H1 (cell line): ENCODE measurements around the gene SAMD9L. TPM values are rescaled to one million over a fixed set of nuclear protein-coding genes. Genes with fewer than 3 reads are reported as not detected.

ENCODE experiments used
- CTCF ChIA-PET: fragments of 300-600 bp; sonication (Branson Sonifier 250); formaldehyde crosslinking; loops from one replicate; lab custom pipeline; 2021; ENCODE audit not compliant: partially characterized antibody; lab: Charles Lee
- POLR2A ChIA-PET: fragments of 300-600 bp; sonication (Branson Sonifier 250); formaldehyde crosslinking; loops from one replicate; lab custom pipeline; 2021; ENCODE audit warnings: inconsistent platforms; ENCODE audit not compliant: partially characterized antibody; lab: Charles Lee
- DNase-seq, 2 experiments: peaks; one replicate each; pipeline versions ENCODE4 v3.0.0 to v3.0.0-alpha.2; 2010 to 2022; ENCODE audit warnings: low spot score in 2 of 2, low read depth in 1 of 2, mixed read lengths in 1 of 2
- FAIRE-seq: peaks from 2 replicates; lab custom pipeline; 2011; peaks lifted over from hg19 to GRCh38; lab: Jason Lieb, UNC
- H2AFZ ChIP-seq: 2 replicates; pipeline ENCODE4 v1.8.1; 2012; ENCODE audit warnings: low read length, inconsistent platforms
- H2AK5ac ChIP-seq: 2 replicates; pipeline ENCODE4 v1.6.1; 2013; ENCODE audit warnings: low read depth, low read length
- H2BK120ac ChIP-seq: replicated peaks from 2 replicates; pipeline ENCODE3; 2013; ENCODE audit warnings: low read depth, low read length, inconsistent platforms
- H2BK12ac ChIP-seq: 2 replicates; pipeline ENCODE4 v1.6.1; 2013; ENCODE audit warnings: low read depth, low read length
- H2BK15ac ChIP-seq: 2 replicates; pipeline ENCODE4 v1.6.1; 2013; ENCODE audit warnings: low read length
- H2BK20ac ChIP-seq: 2 replicates; pipeline ENCODE4 v1.6.1; 2013; ENCODE audit warnings: low read length
- H2BK5ac ChIP-seq: 2 replicates; pipeline ENCODE4 v1.6.1; 2013; ENCODE audit warnings: low read depth, low read length
- H3K14ac ChIP-seq: 2 replicates; pipeline ENCODE4 v1.6.1; 2013; ENCODE audit warnings: inconsistent platforms; ENCODE audit not compliant: insufficient read length
- H3K18ac ChIP-seq: 2 replicates; pipeline ENCODE4 v1.6.1; 2013; ENCODE audit warnings: low read length; ENCODE audit errors: extremely low read depth
- H3K23ac ChIP-seq: 2 replicates; pipeline ENCODE4 v1.6.1; 2013; ENCODE audit warnings: inconsistent platforms; ENCODE audit not compliant: insufficient read length
- H3K23me2 ChIP-seq: 2 replicates; pipeline ENCODE4 v1.6.1; 2013; ENCODE audit warnings: low read depth, low read length
- H3K27ac ChIP-seq: 2 replicates; pipeline ENCODE4 v1.6.1; 2011; ENCODE audit warnings: low read depth, low read length, inconsistent platforms
- H3K27me3 ChIP-seq, 4 experiments: replicated peaks in 1 of 4; 1 replicate in 1 of 4; 2 replicates in 3 of 4; pipeline versions ENCODE4 v1.6.1 to v1.8.1; 2011 to 2013; ENCODE audit warnings: low read length in 3 of 4, mild to moderate bottlenecking in 3 of 4, inconsistent platforms in 2 of 4, mixed read lengths in 2 of 4, moderate library complexity in 1 of 4; ENCODE audit not compliant: control insufficient read depth in 3 of 4, insufficient read depth in 3 of 4; ENCODE audit errors: extremely low read depth in 1 of 4
- H3K36me3 ChIP-seq, 4 experiments: 2 replicates each; pipeline versions ENCODE4 v1.6.1 to v1.8.1; 2011 to 2013; ENCODE audit warnings: mild to moderate bottlenecking in 4 of 4, low read length in 3 of 4, moderate library complexity in 2 of 4, control low read depth in 1 of 4, inconsistent platforms in 1 of 4; ENCODE audit not compliant: insufficient read depth in 4 of 4, control insufficient read depth in 2 of 4
- H3K4ac ChIP-seq: replicated peaks from 2 replicates; pipeline ENCODE3; 2013; ENCODE audit warnings: low read length, low read depth, mixed read lengths, inconsistent platforms; ENCODE audit not compliant: insufficient read length
- H3K4me1 ChIP-seq, 4 experiments: replicated peaks in 1 of 4; 1 replicate in 1 of 4; 2 replicates in 3 of 4; pipeline versions ENCODE4 v1.6.1 to v1.8.1; 2011 to 2013; ENCODE audit warnings: low read length in 3 of 4, inconsistent platforms in 2 of 4, mixed read lengths in 1 of 4; ENCODE audit not compliant: insufficient read depth in 4 of 4, control insufficient read depth in 3 of 4
- H3K4me2 ChIP-seq, 2 experiments: 2 replicates each; pipeline versions ENCODE4 v1.6.1 to v1.8.1; 2011 to 2013; ENCODE audit warnings: low read depth in 2 of 2, low read length in 2 of 2, control low read depth in 1 of 2, inconsistent platforms in 1 of 2, mild to moderate bottlenecking in 1 of 2; ENCODE audit not compliant: insufficient read depth in 1 of 2
- H3K4me3 ChIP-seq, 4 experiments: fragments of 200-600, 300-600 bp in 1 of 4; sonication (generic), shearing (Covaris generic), sonication (Bioruptor Twin) in 1 of 4; 2 replicates each; pipeline versions ENCODE4 v1.5.1 to v1.8.1; 2011 to 2016; ENCODE audit warnings: low read length in 4 of 4, low read depth in 3 of 4, control low read depth in 2 of 4, inconsistent platforms in 2 of 4, mild to moderate bottlenecking in 2 of 4, mixed read lengths in 1 of 4, moderate library complexity in 1 of 4; ENCODE audit not compliant: insufficient read depth in 2 of 4; ENCODE audit errors: extremely low read depth in 1 of 4
- H3K56ac ChIP-seq: replicated peaks from 2 replicates; pipeline ENCODE3; 2013; ENCODE audit warnings: low read depth, mild to moderate bottlenecking, mixed read lengths, low read length, inconsistent platforms; ENCODE audit not compliant: insufficient read length
- H3K79me1 ChIP-seq: 2 replicates; pipeline ENCODE4 v1.6.1; 2013; ENCODE audit warnings: low read depth, low read length, control low read depth
- H3K79me2 ChIP-seq, 2 experiments: 2 replicates each; pipeline versions ENCODE4 v1.6.1 to v1.8.1; 2012 to 2013; ENCODE audit warnings: low read length in 2 of 2, mild to moderate bottlenecking in 2 of 2, inconsistent platforms in 1 of 2; ENCODE audit not compliant: insufficient read depth in 2 of 2, control insufficient read depth in 1 of 2
- H3K9ac ChIP-seq, 4 experiments: replicated peaks in 1 of 4; 1 replicate in 1 of 4; 2 replicates in 3 of 4; pipeline versions ENCODE4 v1.6.1 to v1.8.1; 2011 to 2013; ENCODE audit warnings: low read depth in 3 of 4, low read length in 3 of 4, control low read depth in 2 of 4, mild to moderate bottlenecking in 2 of 4, moderate library complexity in 2 of 4, inconsistent platforms in 1 of 4; ENCODE audit errors: extremely low read depth in 1 of 4
- H3K9me3 ChIP-seq, 2 experiments: 2 replicates each; pipeline versions ENCODE4 v1.6.1 to v1.8.1; 2012 to 2013; ENCODE audit warnings: mild to moderate bottlenecking in 2 of 2, moderate library complexity in 2 of 2, control low read depth in 1 of 2, inconsistent platforms in 1 of 2, low read depth in 1 of 2, low read length in 1 of 2, mixed read lengths in 1 of 2; ENCODE audit not compliant: insufficient read depth in 2 of 2
- H4K20me1 ChIP-seq, 2 experiments: replicated peaks in 1 of 2; 2 replicates each; pipeline versions ENCODE3 to v1.8.1; 2011 to 2013; ENCODE audit warnings: inconsistent platforms in 2 of 2, low read length in 2 of 2, mild to moderate bottlenecking in 1 of 2; ENCODE audit not compliant: insufficient read depth in 2 of 2, control insufficient read depth in 1 of 2
- H4K5ac ChIP-seq: 2 replicates; pipeline ENCODE4 v1.6.1; 2013; ENCODE audit warnings: low read length, low read depth, mixed read lengths, inconsistent platforms; ENCODE audit not compliant: insufficient read length
- H4K8ac ChIP-seq: 2 replicates; pipeline ENCODE4 v1.8.0; 2013; ENCODE audit warnings: mild to moderate bottlenecking, moderate library complexity, low read length, inconsistent platforms; ENCODE audit not compliant: insufficient read depth; ENCODE audit errors: extremely low read depth
- H4K91ac ChIP-seq: replicated peaks from 2 replicates; pipeline ENCODE3; 2013; ENCODE audit warnings: low read length, mixed read lengths, inconsistent platforms; ENCODE audit not compliant: insufficient read length
- BCL11A ChIP-seq, 2 experiments: IDR thresholded peaks; one replicate each; pipeline ENCODE4 v1.6.1; 2011; ENCODE audit warnings: low read depth in 2 of 2, low read length in 2 of 2, mild to moderate bottlenecking in 2 of 2
- CBX5 ChIP-seq: fragments of 300-800, 300-1000 bp; sonication (generic); IDR thresholded peaks from 2 replicates; pipeline ENCODE4 v1.7.1; 2016; ENCODE audit warnings: antibody characterized with exemption, low read length, low read depth
- HDAC6 ChIP-seq: IDR thresholded peaks from one replicate; pipeline ENCODE4 v1.7.1; 2012; ENCODE audit warnings: low read depth, mild to moderate bottlenecking, inconsistent platforms, low read length, moderate library complexity
- RAD21 ChIP-seq, 2 experiments: IDR thresholded peaks in 1 of 2; conservative IDR thresholded peaks in 1 of 2; 2 replicates each; pipeline ENCODE4 v1.6.1; 2011; ENCODE audit warnings: low read depth in 2 of 2, low read length in 2 of 2, improper control_type of control experiment in 1 of 2, inconsistent platforms in 1 of 2, mild to moderate bottlenecking in 1 of 2, moderate library complexity in 1 of 2
- WGBS, 2 experiments: shearing (Covaris generic) in 1 of 2; methylation state at CpG; one replicate each; pipeline versions ENCODE4 v1.1.6 to v1.1.7; 2013 to 2015; ENCODE audit warnings: low lambda C conversion rate in 2 of 2, mixed read lengths in 2 of 2, inconsistent platforms in 1 of 2, low coverage in 1 of 2, missing lambda C conversion rate in 1 of 2; ENCODE audit not compliant: insufficient replicate concordance in 2 of 2, insufficient coverage in 1 of 2, insufficient read length in 1 of 2; ENCODE audit errors: extremely low coverage in 1 of 2, missing lambda C conversion rate in 1 of 2; 5-methylcytosine and 5-hydroxymethylcytosine counted together
- polyA plus RNA-seq, 7 experiments: library from polyadenylated mRNA; depleted of rRNA in 3 of 7; stranded (reverse) in 5 of 7; unstranded in 2 of 7; fragments of >200 nt in 5 of 7; fragments of 200-250 nt in 2 of 7; gene quantifications; 1 replicate in 5 of 7; 2 replicates in 1 of 7; 4 replicates in 1 of 7; pipeline versions ENCODE4 v1.2.1 to v1.2.3, GENCODE V29; 2011 to 2013; ENCODE audit warnings: missing spikeins in 2 of 7, mixed read lengths in 2 of 7
- total RNA-seq: library from RNA; stranded (reverse); fragmentation: NEBNext Ultra II Directional; extraction: Animal tissue kit (Norgen Biotek cat#: 25700); gene quantifications from 2 replicates; pipeline ENCODE4 v1.2.1, GENCODE V29; 2021
- TF ChIP-seq, protein P1 (sequence below), 3 experiments: IDR thresholded peaks; 1 replicate in 2 of 3; 2 replicates in 1 of 3; pipeline versions ENCODE4 v1.5.1 to v1.6.1; 2011; ENCODE audit warnings: low read length in 3 of 3, mild to moderate bottlenecking in 3 of 3, inconsistent platforms in 2 of 3, low read depth in 1 of 3, moderate library complexity in 1 of 3; ENCODE audit not compliant: insufficient read depth in 1 of 3; ENCODE audit errors: control extremely low read depth in 1 of 3
- TF ChIP-seq, protein P2 (sequence below): IDR thresholded peaks from 2 replicates; pipeline ENCODE4 v1.6.1; 2012; ENCODE audit warnings: low read length, inconsistent platforms

Gene SAMD9L
- total and polyA plus RNA-seq, 2 of the 8 experiments (the other 6 are each of a cell fraction or from before 2014, with no cell fraction given), result not detected

DNA sequence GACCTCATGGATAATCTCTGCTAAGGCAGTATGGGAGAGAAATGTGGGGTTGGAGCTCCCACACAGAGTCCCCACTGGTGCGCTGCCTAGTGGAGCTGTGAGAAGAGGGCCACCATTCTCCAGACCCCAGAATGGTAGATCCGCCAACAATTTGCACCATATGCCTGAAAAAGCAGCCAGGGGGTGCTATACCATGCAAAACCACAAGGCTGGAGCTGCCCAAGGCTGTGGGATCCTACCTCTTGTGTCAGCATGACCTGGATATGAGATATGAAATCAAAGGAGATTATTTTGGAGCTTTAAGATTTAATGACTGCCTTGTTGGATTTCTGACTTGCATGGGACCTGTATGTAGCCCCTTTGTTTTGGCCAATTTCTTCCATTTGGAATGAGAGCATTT, 27.0 kb upstream of the SAMD9L start:
- Histone ChIP-seq H3K4me1 (no peaks in the 10 kb centered on the region; a peak in 1 of 7 replicates), H2BK20ac (no peak overlapping the region), H3K23me2 (no peaks in the 10 kb centered on the region), H2BK15ac (no peak overlapping the region), H3K23ac (no peak overlapping the region), H3K27ac (no peak overlapping the region), H2BK120ac (no peak overlapping the region), H4K5ac (no peak overlapping the region), H3K18ac (no peak overlapping the region), H4K91ac (no peak overlapping the region), H4K20me1 (no peaks in the 10 kb centered on the region), H3K4me2 (no peak overlapping the region), H3K79me1 (no peaks in the 10 kb centered on the region), H2AFZ (no peak overlapping the region), H3K9me3 (peaks cover 13% of the 10 kb centered on the region in 2 experiments; a peak in 3 of 4 replicates), H3K4me3 (no peak overlapping the region), H2AK5ac (no peak overlapping the region), H3K14ac (no peak overlapping the region), H4K8ac (no peak overlapping the region), H2BK5ac (no peak overlapping the region), H2BK12ac (no peak overlapping the region), H3K36me3 (no peaks in the 10 kb centered on the region; a peak in 1 of 8 replicates), H3K9ac (no peak overlapping the region), H3K4ac (no peak overlapping the region), H3K56ac (no peak overlapping the region), H3K79me2 (no peaks in the 10 kb centered on the region), H3K27me3 (no peaks in the 10 kb centered on the region)
- FAIRE-seq, result no peak
- ChIA-PET CTCF (interaction anchor here (0.6 to 1.8 kb wide), 3 partner anchors 10 to 645 kb away, joined by 3 to 11 read pairs (median 7); no protein-coding TSS in a partner anchor), POLR2A (interaction anchor here (1.2 kb wide), 1 partner anchor 9 kb away, joined by 3 read pairs; no protein-coding TSS in a partner anchor)
- no peak for DNase-seq
- 91% methylated on average over 2 of the region's 2 CpGs; no CpG with 5 or more reads in 1 of the 2 experiments for WGBS, 2 experiments
- TF ChIP-seq BCL11A (IDR thresholded peaks at IDR 0.05; ENCODE audit: low read depth in 2 of 2, low read length in 2 of 2), result no peak
- TF ChIP-seq, protein P1, sequence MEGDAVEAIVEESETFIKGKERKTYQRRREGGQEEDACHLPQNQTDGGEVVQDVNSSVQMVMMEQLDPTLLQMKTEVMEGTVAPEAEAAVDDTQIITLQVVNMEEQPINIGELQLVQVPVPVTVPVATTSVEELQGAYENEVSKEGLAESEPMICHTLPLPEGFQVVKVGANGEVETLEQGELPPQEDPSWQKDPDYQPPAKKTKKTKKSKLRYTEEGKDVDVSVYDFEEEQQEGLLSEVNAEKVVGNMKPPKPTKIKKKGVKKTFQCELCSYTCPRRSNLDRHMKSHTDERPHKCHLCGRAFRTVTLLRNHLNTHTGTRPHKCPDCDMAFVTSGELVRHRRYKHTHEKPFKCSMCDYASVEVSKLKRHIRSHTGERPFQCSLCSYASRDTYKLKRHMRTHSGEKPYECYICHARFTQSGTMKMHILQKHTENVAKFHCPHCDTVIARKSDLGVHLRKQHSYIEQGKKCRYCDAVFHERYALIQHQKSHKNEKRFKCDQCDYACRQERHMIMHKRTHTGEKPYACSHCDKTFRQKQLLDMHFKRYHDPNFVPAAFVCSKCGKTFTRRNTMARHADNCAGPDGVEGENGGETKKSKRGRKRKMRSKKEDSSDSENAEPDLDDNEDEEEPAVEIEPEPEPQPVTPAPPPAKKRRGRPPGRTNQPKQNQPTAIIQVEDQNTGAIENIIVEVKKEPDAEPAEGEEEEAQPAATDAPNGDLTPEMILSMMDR (IDR thresholded peaks at IDR 0.05; ENCODE audit: control extremely low read depth in 1 of 3, insufficient read depth in 1 of 3, low read depth in 1 of 3, low read length in 3 of 3), result peak in 1 of 3 experiments; percentile 18; a peak in 1 of 4 replicates
- TF ChIP-seq, protein P2, sequence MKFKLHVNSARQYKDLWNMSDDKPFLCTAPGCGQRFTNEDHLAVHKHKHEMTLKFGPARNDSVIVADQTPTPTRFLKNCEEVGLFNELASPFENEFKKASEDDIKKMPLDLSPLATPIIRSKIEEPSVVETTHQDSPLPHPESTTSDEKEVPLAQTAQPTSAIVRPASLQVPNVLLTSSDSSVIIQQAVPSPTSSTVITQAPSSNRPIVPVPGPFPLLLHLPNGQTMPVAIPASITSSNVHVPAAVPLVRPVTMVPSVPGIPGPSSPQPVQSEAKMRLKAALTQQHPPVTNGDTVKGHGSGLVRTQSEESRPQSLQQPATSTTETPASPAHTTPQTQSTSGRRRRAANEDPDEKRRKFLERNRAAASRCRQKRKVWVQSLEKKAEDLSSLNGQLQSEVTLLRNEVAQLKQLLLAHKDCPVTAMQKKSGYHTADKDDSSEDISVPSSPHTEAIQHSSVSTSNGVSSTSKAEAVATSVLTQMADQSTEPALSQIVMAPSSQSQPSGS, result no peak
- TF ChIP-seq HDAC6, result no peak
- TF ChIP-seq RAD21 (IDR thresholded peaks at IDR 0.05 in 1 of 2, conservative IDR thresholded peaks at IDR 0.05 in 1 of 2; ENCODE audit: low read depth in 2 of 2, low read length in 2 of 2), result peak in 1 of 2 experiments; percentile 17; a peak in 2 of 4 replicates
- no peak for TF ChIP-seq CBX5
